ENCODE measurements around the gene TDRD3. TPM values are rescaled to one million over a fixed set of nuclear protein-coding genes. Genes with fewer than 3 reads are reported as not detected.
A peak's percentile ranks its signal among the peaks of the same experiment; 100 is the strongest.

Gene TDRD3
- total and polyA plus RNA-seq, 2 experiments from 2014 or later: 13.1 to 13.3 TPM

DNA sequence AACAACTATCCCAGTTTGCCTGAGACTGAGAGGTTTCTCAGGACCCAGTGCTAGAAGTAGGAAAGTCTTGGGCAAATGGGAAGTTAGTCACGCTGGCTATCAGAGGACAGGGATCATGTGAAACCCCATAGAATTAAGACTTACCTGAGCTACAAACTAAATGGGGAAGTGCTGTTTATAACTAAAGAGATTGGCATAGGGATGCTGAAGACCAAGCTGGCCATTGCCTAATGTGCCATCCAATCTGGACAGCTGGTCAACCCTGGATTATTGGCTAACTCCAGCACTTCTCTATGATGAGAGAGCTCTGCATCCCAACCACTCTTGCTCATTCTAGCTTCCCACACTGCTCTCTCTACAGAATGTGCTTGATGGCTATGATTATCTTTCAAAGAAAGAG is 216.1 kb downstream of the TDRD3 start:
- no peak for DNase-seq (ENCODE audit: low spot score)
- Histone ChIP-seq H3K9me2 (ENCODE audit: insufficient read depth) (peaks cover 11% of the 10 kb centered on the region), H3K4me1 (ENCODE audit: insufficient read depth) (peaks cover 14% of the 10 kb centered on the region), H3F3A (replicated peaks; ENCODE audit: low read depth) (no peaks in the 10 kb centered on the region), H3K79me2 (replicated peaks; ENCODE audit: insufficient read depth) (no peaks in the 10 kb centered on the region), H3K36me3 (ENCODE audit: insufficient read depth) (no peaks in the 10 kb centered on the region), H3K4me2 (no peak overlapping the region), H2AFZ (peak overlapping the region; percentile 84; the same call in 1 of the 2 replicates), H3K4me3 (no peak overlapping the region), H3K27me3 (ENCODE audit: insufficient read depth) (no peaks in the 10 kb centered on the region), H4K20me1 (replicated peaks; ENCODE audit: insufficient read depth) (no peaks in the 10 kb centered on the region), H3K27ac (ENCODE audit: low read depth) (no peak overlapping the region)
- no peak for TF ChIP-seq JUNB (IDR thresholded peaks at IDR 0.05; ENCODE audit: unreplicated experiment)
- no peak for TF ChIP-seq NANOG (IDR thresholded peaks at IDR 0.05; ENCODE audit: borderline replicate concordance)
- TF ChIP-seq, protein P1, sequence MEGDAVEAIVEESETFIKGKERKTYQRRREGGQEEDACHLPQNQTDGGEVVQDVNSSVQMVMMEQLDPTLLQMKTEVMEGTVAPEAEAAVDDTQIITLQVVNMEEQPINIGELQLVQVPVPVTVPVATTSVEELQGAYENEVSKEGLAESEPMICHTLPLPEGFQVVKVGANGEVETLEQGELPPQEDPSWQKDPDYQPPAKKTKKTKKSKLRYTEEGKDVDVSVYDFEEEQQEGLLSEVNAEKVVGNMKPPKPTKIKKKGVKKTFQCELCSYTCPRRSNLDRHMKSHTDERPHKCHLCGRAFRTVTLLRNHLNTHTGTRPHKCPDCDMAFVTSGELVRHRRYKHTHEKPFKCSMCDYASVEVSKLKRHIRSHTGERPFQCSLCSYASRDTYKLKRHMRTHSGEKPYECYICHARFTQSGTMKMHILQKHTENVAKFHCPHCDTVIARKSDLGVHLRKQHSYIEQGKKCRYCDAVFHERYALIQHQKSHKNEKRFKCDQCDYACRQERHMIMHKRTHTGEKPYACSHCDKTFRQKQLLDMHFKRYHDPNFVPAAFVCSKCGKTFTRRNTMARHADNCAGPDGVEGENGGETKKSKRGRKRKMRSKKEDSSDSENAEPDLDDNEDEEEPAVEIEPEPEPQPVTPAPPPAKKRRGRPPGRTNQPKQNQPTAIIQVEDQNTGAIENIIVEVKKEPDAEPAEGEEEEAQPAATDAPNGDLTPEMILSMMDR (conservative IDR thresholded peaks at IDR 0.05; ENCODE audit: low read depth in 2 of 2): no peak
- TF ChIP-seq POLR2AphosphoS5 (IDR thresholded peaks at IDR 0.05; ENCODE audit: low read depth): no peak
- no peak for TF ChIP-seq ZNF114 (CRISPR knock-in tag; IDR thresholded peaks at IDR 0.05)
- TF ChIP-seq, protein P2, sequence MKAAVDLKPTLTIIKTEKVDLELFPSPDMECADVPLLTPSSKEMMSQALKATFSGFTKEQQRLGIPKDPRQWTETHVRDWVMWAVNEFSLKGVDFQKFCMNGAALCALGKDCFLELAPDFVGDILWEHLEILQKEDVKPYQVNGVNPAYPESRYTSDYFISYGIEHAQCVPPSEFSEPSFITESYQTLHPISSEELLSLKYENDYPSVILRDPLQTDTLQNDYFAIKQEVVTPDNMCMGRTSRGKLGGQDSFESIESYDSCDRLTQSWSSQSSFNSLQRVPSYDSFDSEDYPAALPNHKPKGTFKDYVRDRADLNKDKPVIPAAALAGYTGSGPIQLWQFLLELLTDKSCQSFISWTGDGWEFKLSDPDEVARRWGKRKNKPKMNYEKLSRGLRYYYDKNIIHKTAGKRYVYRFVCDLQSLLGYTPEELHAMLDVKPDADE (IDR thresholded peaks at IDR 0.05): no peak
- TF ChIP-seq, protein P3, sequence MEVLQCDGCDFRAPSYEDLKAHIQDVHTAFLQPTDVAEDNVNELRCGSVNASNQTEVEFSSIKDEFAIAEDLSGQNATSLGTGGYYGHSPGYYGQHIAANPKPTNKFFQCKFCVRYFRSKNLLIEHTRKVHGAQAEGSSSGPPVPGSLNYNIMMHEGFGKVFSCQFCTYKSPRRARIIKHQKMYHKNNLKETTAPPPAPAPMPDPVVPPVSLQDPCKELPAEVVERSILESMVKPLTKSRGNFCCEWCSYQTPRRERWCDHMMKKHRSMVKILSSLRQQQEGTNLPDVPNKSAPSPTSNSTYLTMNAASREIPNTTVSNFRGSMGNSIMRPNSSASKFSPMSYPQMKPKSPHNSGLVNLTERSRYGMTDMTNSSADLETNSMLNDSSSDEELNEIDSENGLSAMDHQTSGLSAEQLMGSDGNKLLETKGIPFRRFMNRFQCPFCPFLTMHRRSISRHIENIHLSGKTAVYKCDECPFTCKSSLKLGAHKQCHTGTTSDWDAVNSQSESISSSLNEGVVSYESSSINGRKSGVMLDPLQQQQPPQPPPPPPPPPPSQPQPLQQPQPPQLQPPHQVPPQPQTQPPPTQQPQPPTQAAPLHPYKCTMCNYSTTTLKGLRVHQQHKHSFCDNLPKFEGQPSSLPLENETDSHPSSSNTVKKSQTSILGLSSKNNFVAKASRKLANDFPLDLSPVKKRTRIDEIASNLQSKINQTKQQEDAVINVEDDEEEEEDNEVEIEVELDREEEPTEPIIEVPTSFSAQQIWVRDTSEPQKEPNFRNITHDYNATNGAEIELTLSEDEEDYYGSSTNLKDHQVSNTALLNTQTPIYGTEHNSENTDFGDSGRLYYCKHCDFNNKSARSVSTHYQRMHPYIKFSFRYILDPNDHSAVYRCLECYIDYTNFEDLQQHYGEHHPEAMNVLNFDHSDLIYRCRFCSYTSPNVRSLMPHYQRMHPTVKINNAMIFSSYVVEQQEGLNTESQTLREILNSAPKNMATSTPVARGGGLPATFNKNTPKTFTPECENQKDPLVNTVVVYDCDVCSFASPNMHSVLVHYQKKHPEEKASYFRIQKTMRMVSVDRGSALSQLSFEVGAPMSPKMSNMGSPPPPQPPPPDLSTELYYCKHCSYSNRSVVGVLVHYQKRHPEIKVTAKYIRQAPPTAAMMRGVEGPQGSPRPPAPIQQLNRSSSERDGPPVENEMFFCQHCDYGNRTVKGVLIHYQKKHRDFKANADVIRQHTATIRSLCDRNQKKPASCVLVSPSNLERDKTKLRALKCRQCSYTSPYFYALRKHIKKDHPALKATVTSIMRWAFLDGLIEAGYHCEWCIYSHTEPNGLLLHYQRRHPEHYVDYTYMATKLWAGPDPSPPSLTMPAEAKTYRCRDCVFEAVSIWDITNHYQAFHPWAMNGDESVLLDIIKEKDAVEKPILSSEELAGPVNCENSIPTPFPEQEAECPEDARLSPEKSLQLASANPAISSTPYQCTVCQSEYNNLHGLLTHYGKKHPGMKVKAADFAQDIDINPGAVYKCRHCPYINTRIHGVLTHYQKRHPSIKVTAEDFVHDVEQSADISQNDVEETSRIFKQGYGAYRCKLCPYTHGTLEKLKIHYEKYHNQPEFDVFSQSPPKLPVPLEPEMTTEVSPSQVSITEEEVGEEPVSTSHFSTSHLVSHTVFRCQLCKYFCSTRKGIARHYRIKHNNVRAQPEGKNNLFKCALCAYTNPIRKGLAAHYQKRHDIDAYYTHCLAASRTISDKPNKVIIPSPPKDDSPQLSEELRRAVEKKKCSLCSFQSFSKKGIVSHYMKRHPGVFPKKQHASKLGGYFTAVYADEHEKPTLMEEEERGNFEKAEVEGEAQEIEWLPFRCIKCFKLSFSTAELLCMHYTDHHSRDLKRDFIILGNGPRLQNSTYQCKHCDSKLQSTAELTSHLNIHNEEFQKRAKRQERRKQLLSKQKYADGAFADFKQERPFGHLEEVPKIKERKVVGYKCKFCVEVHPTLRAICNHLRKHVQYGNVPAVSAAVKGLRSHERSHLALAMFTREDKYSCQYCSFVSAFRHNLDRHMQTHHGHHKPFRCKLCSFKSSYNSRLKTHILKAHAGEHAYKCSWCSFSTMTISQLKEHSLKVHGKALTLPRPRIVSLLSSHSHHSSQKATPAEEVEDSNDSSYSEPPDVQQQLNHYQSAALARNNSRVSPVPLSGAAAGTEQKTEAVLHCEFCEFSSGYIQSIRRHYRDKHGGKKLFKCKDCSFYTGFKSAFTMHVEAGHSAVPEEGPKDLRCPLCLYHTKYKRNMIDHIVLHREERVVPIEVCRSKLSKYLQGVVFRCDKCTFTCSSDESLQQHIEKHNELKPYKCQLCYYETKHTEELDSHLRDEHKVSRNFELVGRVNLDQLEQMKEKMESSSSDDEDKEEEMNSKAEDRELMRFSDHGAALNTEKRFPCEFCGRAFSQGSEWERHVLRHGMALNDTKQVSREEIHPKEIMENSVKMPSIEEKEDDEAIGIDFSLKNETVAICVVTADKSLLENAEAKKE (CRISPR knock-in tag; IDR thresholded peaks at IDR 0.05): no peak
- TF ChIP-seq, protein P4, sequence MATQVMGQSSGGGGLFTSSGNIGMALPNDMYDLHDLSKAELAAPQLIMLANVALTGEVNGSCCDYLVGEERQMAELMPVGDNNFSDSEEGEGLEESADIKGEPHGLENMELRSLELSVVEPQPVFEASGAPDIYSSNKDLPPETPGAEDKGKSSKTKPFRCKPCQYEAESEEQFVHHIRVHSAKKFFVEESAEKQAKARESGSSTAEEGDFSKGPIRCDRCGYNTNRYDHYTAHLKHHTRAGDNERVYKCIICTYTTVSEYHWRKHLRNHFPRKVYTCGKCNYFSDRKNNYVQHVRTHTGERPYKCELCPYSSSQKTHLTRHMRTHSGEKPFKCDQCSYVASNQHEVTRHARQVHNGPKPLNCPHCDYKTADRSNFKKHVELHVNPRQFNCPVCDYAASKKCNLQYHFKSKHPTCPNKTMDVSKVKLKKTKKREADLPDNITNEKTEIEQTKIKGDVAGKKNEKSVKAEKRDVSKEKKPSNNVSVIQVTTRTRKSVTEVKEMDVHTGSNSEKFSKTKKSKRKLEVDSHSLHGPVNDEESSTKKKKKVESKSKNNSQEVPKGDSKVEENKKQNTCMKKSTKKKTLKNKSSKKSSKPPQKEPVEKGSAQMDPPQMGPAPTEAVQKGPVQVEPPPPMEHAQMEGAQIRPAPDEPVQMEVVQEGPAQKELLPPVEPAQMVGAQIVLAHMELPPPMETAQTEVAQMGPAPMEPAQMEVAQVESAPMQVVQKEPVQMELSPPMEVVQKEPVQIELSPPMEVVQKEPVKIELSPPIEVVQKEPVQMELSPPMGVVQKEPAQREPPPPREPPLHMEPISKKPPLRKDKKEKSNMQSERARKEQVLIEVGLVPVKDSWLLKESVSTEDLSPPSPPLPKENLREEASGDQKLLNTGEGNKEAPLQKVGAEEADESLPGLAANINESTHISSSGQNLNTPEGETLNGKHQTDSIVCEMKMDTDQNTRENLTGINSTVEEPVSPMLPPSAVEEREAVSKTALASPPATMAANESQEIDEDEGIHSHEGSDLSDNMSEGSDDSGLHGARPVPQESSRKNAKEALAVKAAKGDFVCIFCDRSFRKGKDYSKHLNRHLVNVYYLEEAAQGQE (IDR thresholded peaks at IDR 0.05; ENCODE audit: unreplicated experiment): no peak
- no peak for TF ChIP-seq ZNF331 (CRISPR knock-in tag; IDR thresholded peaks at IDR 0.05; ENCODE audit: low read depth)
- TF ChIP-seq STAT1 (IDR thresholded peaks at IDR 0.05; ENCODE audit: unreplicated experiment): no peak
- no peak for TF ChIP-seq CREB1 (CRISPR knock-in tag; IDR thresholded peaks at IDR 0.05; ENCODE audit: low read depth)
- no peak for TF ChIP-seq EZH2phosphoT487 (IDR thresholded peaks at IDR 0.05; ENCODE audit: unreplicated experiment)
- TF ChIP-seq EZH2 (IDR thresholded peaks at IDR 0.05; ENCODE audit: low read depth, unreplicated experiment): no peak
- no peaks in the 10 kb centered on the region for H3K36me3 Mint-ChIP-seq (ENCODE audit: low read depth)
- H3K9me3 Mint-ChIP-seq: no peaks in the 10 kb centered on the region
- no peak overlapping the region for H3K27ac Mint-ChIP-seq
- H3K4me1 Mint-ChIP-seq: peaks cover 13% of the 10 kb centered on the region
- no peaks in the 10 kb centered on the region for H3K27me3 Mint-ChIP-seq (ENCODE audit: insufficient read depth, low read depth, poor library complexity)
- no peak overlapping the region for H3K4me3 Mint-ChIP-seq
- no peak for ATAC-seq

Measured in GM23338 (cell line).